Ectodermal cell (in vitro differentiated cells): ENCODE measurements around the gene SALL4. TPM values are rescaled to one million over a fixed set of nuclear protein-coding genes. Genes with fewer than 3 reads are reported as not detected.

Source experiments
- H3K27ac ChIP-seq: 2 replicates; pipeline ENCODE4 v1.7.0; 2013; ENCODE audit warnings: mild to moderate bottlenecking, low read depth, low read length; ENCODE audit not compliant: insufficient read depth, poor library complexity, severe bottlenecking
- H3K27me3 ChIP-seq: 2 replicates; pipeline ENCODE4 v1.7.0; 2013; ENCODE audit warnings: mild to moderate bottlenecking, low read length; ENCODE audit not compliant: insufficient read depth, control insufficient read depth, poor library complexity, severe bottlenecking
- H3K36me3 ChIP-seq: one replicate; pipeline ENCODE4 v1.7.0; 2013; ENCODE audit warnings: low read length; ENCODE audit not compliant: control insufficient read depth, insufficient read depth
- H3K4me1 ChIP-seq: one replicate; pipeline ENCODE4 v1.7.0; 2013; ENCODE audit warnings: low read length; ENCODE audit not compliant: control insufficient read depth, insufficient read depth
- H3K4me3 ChIP-seq: 2 replicates; pipeline ENCODE4 v1.7.0; 2013; ENCODE audit warnings: low read depth, low read length, control low read depth; ENCODE audit not compliant: insufficient read depth
- H3K9me3 ChIP-seq: 2 replicates; pipeline ENCODE4 v1.7.0; 2013; ENCODE audit warnings: mild to moderate bottlenecking, low read length, moderate library complexity; ENCODE audit not compliant: control insufficient read depth
- WGBS, 2 experiments: methylation state at CpG; one replicate each; pipeline ENCODE4 v1.1.7; 2013; ENCODE audit warnings: missing lambda C conversion rate in 2 of 2; 5-methylcytosine and 5-hydroxymethylcytosine counted together
- polyA plus RNA-seq, 4 experiments: library from polyadenylated mRNA; stranded (reverse); fragments of 50-300 nt; gene quantifications; one replicate each; pipeline ENCODE4 v1.2.3, GENCODE V29; 2013

SALL4 gene
- polyA plus RNA-seq (2013, experiment 1 of 4), result 187 TPM
- polyA plus RNA-seq (2013, experiment 2 of 4), result 226 TPM
- 140 TPM for polyA plus RNA-seq (2013, experiment 3 of 4)
- 140 TPM for polyA plus RNA-seq (2013, experiment 4 of 4)

- Histone ChIP-seq H3K4me1 (peaks cover 5% of the 10 kb centered on the region), H3K36me3 (no peaks in the 10 kb centered on the region), H3K9me3 (no peaks in the 10 kb centered on the region), H3K27ac (peak within 1 kb of the TSS; percentile 80), H3K4me3 (peak within 1 kb of the TSS; percentile 87), H3K27me3 (no peaks in the 10 kb centered on the region)
- 1% methylated on average over 44 of the region's 44 CpGs for WGBS, 2 experiments
Measured at GRCh38 chr20:51802170-51802751, at the start of gene SALL4. SALL4 (minus strand) TSS chr20:51802521; CDS start chr20:51802408, 113 bp downstream.

DNA sequence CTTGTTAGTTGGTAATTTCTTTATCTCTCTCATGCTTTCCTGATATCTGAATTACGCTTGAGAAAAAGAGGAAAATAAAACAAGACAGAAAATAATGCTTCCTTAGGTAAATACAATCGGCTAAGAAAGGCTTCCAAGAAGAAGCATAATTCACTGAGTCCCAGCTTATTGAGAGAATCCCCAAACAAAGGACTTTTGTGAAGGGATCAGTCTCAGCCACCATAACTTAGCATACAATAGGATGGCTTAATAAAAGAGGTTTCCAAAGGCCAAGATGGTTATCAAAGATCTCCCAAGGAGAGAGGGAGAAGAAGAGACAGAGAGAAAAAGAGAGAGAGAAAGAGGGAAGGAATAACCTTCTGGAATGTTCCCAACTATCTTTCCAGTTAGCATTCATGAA, 46.0 kb upstream of the SALL4 start:
- Histone ChIP-seq H3K36me3 (no peaks in the 10 kb centered on the region), H3K4me1 (peaks cover 10% of the 10 kb centered on the region), H3K9me3 (no peaks in the 10 kb centered on the region), H3K4me3 (no peak overlapping the region), H3K27ac (peak overlapping the region; percentile 20), H3K27me3 (no peaks in the 10 kb centered on the region)
- WGBS, 2 experiments, result 51 to 52% methylated on average over 2 of the region's 2 CpGs

DNA sequence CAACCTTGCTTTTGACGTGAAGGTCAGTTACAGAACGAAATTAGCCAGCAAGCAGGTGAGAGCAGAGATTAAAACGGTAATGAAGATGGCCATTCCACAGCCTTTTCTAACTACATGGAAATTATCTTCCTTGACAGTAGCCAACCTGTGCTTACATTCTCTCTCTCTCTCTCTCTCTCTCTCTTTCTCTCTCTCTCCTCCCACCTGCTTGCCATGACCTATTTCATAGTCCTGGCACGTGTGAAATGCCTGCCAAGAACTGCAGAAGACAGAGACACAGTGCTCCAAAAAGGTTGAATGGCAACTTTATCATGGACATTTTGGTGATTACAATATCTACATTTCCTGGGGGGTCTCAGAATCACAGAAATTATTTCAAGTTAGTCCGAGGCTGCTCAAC, 38.5 kb upstream of the SALL4 start:
- H3K27ac ChIP-seq, result no peak overlapping the region
- H3K9me3 ChIP-seq, result no peaks in the 10 kb centered on the region
- H3K4me1 ChIP-seq, result no peaks in the 10 kb centered on the region
- no peak overlapping the region for H3K4me3 ChIP-seq
- H3K27me3 ChIP-seq, result no peaks in the 10 kb centered on the region
- no peaks in the 10 kb centered on the region for H3K36me3 ChIP-seq
- WGBS, 2 experiments, result 89 to 91% methylated on average over 5 of the region's 5 CpGs

DNA sequence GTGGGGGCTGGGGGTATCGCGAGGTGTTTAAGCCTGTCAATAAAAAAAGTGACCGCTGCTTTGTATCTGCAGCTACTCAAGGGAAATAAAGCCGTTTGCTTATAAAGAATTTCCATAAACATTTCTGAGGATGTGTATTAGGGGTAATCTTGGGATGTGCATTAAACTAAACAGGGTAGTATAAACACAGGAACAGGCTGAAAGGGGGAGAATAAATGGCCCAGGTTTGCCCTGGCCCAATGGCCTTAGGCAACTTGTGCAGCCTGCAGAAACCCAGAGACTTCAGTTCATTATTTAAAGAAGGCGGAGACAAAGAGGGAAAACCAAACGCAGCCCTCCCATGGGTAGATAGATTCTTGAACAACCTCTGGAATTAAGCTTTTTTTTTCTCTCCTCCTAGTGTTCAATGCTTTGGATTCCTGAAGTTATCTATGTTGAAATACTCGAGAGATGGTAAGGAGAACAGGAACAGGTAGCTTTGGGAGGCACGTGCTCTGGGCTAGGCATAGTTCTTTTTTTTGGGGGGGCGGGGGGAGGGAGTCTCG, 35.6 kb upstream of the SALL4 start:
- Histone ChIP-seq H3K27ac (no peak overlapping the region), H3K4me1 (no peaks in the 10 kb centered on the region), H3K4me3 (no peak overlapping the region), H3K9me3 (no peaks in the 10 kb centered on the region), H3K36me3 (no peaks in the 10 kb centered on the region), H3K27me3 (no peaks in the 10 kb centered on the region)
- 87% methylated on average over 10 of the region's 10 CpGs for WGBS, 2 experiments

- no peak overlapping the region for H3K27ac ChIP-seq
- 91 to 92% methylated on average over 6 of the region's 6 CpGs for WGBS, 2 experiments
- H3K27me3 ChIP-seq, result no peaks in the 10 kb centered on the region
- no peaks in the 10 kb centered on the region for H3K36me3 ChIP-seq
- H3K9me3 ChIP-seq, result no peaks in the 10 kb centered on the region
- no peak overlapping the region for H3K4me3 ChIP-seq
- H3K4me1 ChIP-seq, result peaks cover 1% of the 10 kb centered on the region
Measured at GRCh38 chr20:51837436-51837835, 35.1 kb upstream of the SALL4 start.

GRCh38 chr20:51833326-51833725, 31.0 kb upstream of the SALL4 start:
- Histone ChIP-seq H3K27me3 (no peaks in the 10 kb centered on the region), H3K4me1 (peaks cover 9% of the 10 kb centered on the region), H3K4me3 (no peak overlapping the region), H3K9me3 (no peaks in the 10 kb centered on the region), H3K27ac (no peak overlapping the region), H3K36me3 (no peaks in the 10 kb centered on the region)
- WGBS, 2 experiments, result 90 to 93% methylated on average over 6 of the region's 6 CpGs

DNA sequence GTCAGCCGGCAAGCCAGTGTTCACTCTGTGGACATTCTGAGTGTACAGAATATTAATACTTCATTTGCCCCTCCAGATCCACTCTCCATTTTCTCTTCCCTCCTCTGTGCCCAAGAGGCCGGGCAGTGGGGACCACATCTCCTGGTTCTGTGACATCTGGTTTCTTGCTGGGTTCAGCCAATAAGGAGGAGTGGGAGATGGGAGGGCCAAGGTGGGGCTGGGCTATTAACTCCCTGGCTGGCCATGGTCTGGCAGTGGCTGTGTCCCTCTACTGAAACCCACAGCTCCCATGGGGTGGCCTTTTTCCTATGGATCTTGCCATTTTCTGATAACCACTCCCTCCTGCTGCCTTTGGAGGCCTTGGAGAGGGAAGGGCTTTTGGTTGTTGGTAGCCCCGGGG, 30.0 kb upstream of the SALL4 start:
- H3K27ac ChIP-seq, result no peak overlapping the region
- no peaks in the 10 kb centered on the region for H3K36me3 ChIP-seq
- H3K27me3 ChIP-seq, result no peaks in the 10 kb centered on the region
- WGBS, 2 experiments, result 93 to 98% methylated on average over 3 of the region's 3 CpGs
- H3K4me1 ChIP-seq, result peaks cover 10% of the 10 kb centered on the region
- H3K9me3 ChIP-seq, result no peaks in the 10 kb centered on the region
- H3K4me3 ChIP-seq, result no peak overlapping the region

DNA sequence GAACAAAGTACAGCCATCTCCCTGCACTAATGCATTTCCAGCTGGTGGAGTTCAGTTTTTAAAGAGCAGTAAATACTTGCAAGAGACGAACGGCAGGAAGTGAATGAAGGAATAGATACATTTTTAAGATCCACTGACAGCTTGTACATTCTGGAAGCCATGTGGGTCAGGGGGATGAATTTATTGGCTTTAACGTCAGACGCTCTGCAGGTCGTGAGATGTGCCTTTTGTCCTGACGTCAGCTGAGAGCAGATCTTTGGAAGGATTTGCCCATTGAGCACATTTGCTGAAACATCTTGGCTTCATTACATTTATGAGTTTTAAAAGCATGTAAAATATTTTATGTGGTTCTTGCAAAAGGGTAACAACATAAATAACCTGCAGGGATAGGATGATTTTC, 29.5 kb upstream of the SALL4 start:
- no peaks in the 10 kb centered on the region for H3K9me3 ChIP-seq
- H3K27me3 ChIP-seq, result no peaks in the 10 kb centered on the region
- 83% methylated on average over 6 of the region's 6 CpGs for WGBS, 2 experiments
- no peaks in the 10 kb centered on the region for H3K36me3 ChIP-seq
- H3K4me3 ChIP-seq, result no peak overlapping the region
- H3K27ac ChIP-seq, result no peak overlapping the region
- peaks cover 10% of the 10 kb centered on the region for H3K4me1 ChIP-seq

DNA sequence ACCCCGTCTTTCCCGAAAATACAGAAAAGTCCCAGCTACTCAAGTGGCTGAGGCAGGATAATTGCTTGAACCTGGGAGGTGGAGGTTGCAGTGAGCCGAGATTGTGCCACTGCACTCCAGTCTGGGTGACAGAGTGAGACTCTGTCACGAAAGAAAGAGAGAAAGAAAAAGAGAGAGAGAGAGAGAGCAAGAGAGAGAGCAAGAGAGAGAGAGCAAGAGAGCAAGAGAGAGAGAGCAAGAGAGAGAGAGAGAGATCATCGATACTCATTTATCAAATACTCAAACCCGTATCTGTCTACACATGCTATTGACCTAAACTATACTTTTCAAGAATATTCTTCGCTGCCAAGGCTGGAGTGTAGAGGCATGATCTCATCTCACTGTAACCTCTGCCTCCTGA, 28.2 kb upstream of the SALL4 start:
- 90 to 93% methylated on average over 7 of the region's 7 CpGs for WGBS, 2 experiments
- Histone ChIP-seq H3K4me1 (peaks cover 10% of the 10 kb centered on the region), H3K27ac (no peak overlapping the region), H3K4me3 (no peak overlapping the region), H3K9me3 (no peaks in the 10 kb centered on the region), H3K27me3 (no peaks in the 10 kb centered on the region), H3K36me3 (no peaks in the 10 kb centered on the region)

DNA sequence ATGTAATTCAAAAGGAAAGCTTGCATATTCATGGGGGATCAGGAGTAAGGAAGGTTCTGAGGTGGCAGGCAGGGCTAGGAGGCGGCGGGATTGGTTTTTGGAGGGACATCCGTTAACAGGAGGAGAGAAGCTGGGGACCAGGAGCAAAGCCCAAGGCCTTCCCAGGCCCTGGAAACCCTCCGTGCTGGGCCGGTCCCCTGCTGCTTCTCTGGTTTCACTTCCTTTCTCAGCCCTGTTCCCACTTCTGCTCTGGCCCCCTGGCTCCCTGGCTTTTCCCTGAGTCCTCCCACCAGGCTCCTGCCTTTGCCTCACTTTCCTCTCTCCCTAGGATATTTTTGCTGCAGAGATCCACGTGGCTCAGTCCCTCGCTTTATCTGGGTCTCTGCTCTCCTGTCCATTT, 26.4 kb upstream of the SALL4 start:
- Histone ChIP-seq H3K36me3 (no peaks in the 10 kb centered on the region), H3K27me3 (no peaks in the 10 kb centered on the region), H3K27ac (no peak overlapping the region), H3K4me3 (no peak overlapping the region), H3K9me3 (no peaks in the 10 kb centered on the region), H3K4me1 (peaks cover 10% of the 10 kb centered on the region)
- WGBS, 2 experiments, result 45 to 46% methylated on average over 7 of the region's 7 CpGs
